Stimulated activated CD8-positive, alpha-beta memory T cell treated with anti-CD3 and anti-CD28 coated beads, Interleukin-7, amount 100 ng/mL, for 24 hours (primary cell): ENCODE measurements around the gene SMPD3.
"Not testable (repeated sequence)": the region's sequence is repeated elsewhere in the genome, so short reads cannot be mapped to it uniquely, and the experiment has no call there.

Experiments
- DNase-seq: peaks from one replicate; pipeline ENCODE4 v3.0.0-alpha.2; 2020; ENCODE audit warnings: low read depth

Gene SMPD3

GRCh38 chr16:68448360-68448970, at the start of gene SMPD3:
SMPD3 (minus strand) TSS chr16:68448508; CDS start chr16:68372181, 76,327 bp downstream.
- peak; percentile 98 for DNase-seq

- DNase-seq = no peak
Observed at GRCh38 chr16:68496689-68497088, 48.4 kb upstream of the SMPD3 start.

GRCh38 chr16:68494261-68494660, 46.0 kb upstream of the SMPD3 start:
- not testable (repeated sequence) for DNase-seq

- DNase-seq = no peak
Observed at GRCh38 chr16:68493412-68494070, 45.2 kb upstream of the SMPD3 start.

GRCh38 chr16:68492543-68493411, 44.5 kb upstream of the SMPD3 start:
- DNase-seq = no peak

- DNase-seq = no peak
Observed at GRCh38 chr16:68492151-68492542, 43.8 kb upstream of the SMPD3 start.

GRCh38 chr16:68491576-68491950, 43.3 kb upstream of the SMPD3 start:
- DNase-seq = no peak

GRCh38 chr16:68490829-68491575, 42.7 kb upstream of the SMPD3 start:
- no peak for DNase-seq

- no peak for DNase-seq
Observed at GRCh38 chr16:68490358-68490757, 42.0 kb upstream of the SMPD3 start.

GRCh38 chr16:68488554-68488953, 40.2 kb upstream of the SMPD3 start:
- DNase-seq = no peak

- no peak for DNase-seq
Observed at GRCh38 chr16:68487669-68488068, 39.4 kb upstream of the SMPD3 start.

GRCh38 chr16:68487203-68487514, 38.9 kb upstream of the SMPD3 start:
- no peak for DNase-seq

- no peak for DNase-seq
Observed at GRCh38 chr16:68486502-68487202, 38.3 kb upstream of the SMPD3 start.

- DNase-seq = no peak
Observed at GRCh38 chr16:68481636-68482035, 33.3 kb upstream of the SMPD3 start.

GRCh38 chr16:68480084-68480995, 32.0 kb upstream of the SMPD3 start:
- no peak for DNase-seq

- no peak for DNase-seq
Observed at GRCh38 chr16:68479271-68479670, 31.0 kb upstream of the SMPD3 start.

- DNase-seq = no peak
Observed at GRCh38 chr16:68478526-68479250, 30.4 kb upstream of the SMPD3 start.

GRCh38 chr16:68475071-68475470, 26.8 kb upstream of the SMPD3 start:
- DNase-seq = no peak

- no peak for DNase-seq
Observed at GRCh38 chr16:68473358-68474070, 25.2 kb upstream of the SMPD3 start.
